Natural killer cell (primary cell): ENCODE measurements around the gene SLC44A5. TPM values are rescaled to one million over a fixed set of nuclear protein-coding genes. Genes with fewer than 3 reads are reported as not detected.

Experiments used
- ATAC-seq, 3 donors: fragments of 150-1000 bp in 2 of 3; fragments of 200-7000 bp in 1 of 3; cut with Tn5 transposase; 1 replicate in 1 of 3; 2 replicates in 2 of 3; pipeline ENCODE4 v1.10.0; 2021; ENCODE audit warnings: mild to moderate bottlenecking in 2 of 3, moderate library complexity in 2 of 3
- DNase-seq, 2 donors: peaks; one replicate each; pipeline versions ENCODE4 v3.0.0 to v3.0.0-alpha.2; 2013 to 2021; ENCODE audit warnings: mixed read lengths in 1 of 2
- H3K27ac ChIP-seq: one replicate; pipeline ENCODE4 v1.5.1; 2013; ENCODE audit warnings: mild to moderate bottlenecking, low read length
- H3K27me3 ChIP-seq: one replicate; pipeline ENCODE4 v1.6.1; 2013; ENCODE audit warnings: low read length; ENCODE audit not compliant: control insufficient read depth, insufficient read depth
- H3K36me3 ChIP-seq: one replicate; pipeline ENCODE4 v1.6.1; 2013; ENCODE audit warnings: low read length; ENCODE audit not compliant: control insufficient read depth, insufficient read depth
- H3K4me1 ChIP-seq: one replicate; pipeline ENCODE4 v1.6.1; 2013; ENCODE audit warnings: low read length; ENCODE audit not compliant: control insufficient read depth, insufficient read depth
- H3K4me3 ChIP-seq: one replicate; pipeline ENCODE4 v1.5.1; 2013; ENCODE audit warnings: low read length
- H3K9me3 ChIP-seq: one replicate; pipeline ENCODE4 v1.6.1; 2013; ENCODE audit warnings: low read length; ENCODE audit not compliant: control insufficient read depth, insufficient read depth
- H3K27ac Mint-ChIP-seq, 2 donors: one replicate each; pipeline ENCODE4 v1.8.0; 2022; ENCODE audit warnings: mild to moderate bottlenecking in 2 of 2, mixed read lengths in 2 of 2, moderate library complexity in 1 of 2
- H3K27me3 Mint-ChIP-seq, 2 donors: one replicate each; pipeline ENCODE4 v1.8.0; 2022; ENCODE audit warnings: low read depth in 2 of 2, mixed read lengths in 2 of 2
- H3K36me3 Mint-ChIP-seq: one replicate; pipeline ENCODE4 v1.8.0; 2022; ENCODE audit warnings: mixed read lengths
- H3K4me1 Mint-ChIP-seq, 2 donors: one replicate each; pipeline ENCODE4 v1.8.0; 2022; ENCODE audit warnings: mixed read lengths in 2 of 2
- H3K4me3 Mint-ChIP-seq: one replicate; pipeline ENCODE4 v1.8.0; 2022; ENCODE audit warnings: mild to moderate bottlenecking, moderate library complexity, mixed read lengths
- H3K9me3 Mint-ChIP-seq, 2 donors: one replicate each; pipeline ENCODE4 v1.8.0; 2022; ENCODE audit warnings: mixed read lengths in 2 of 2
- WGBS: methylation state at CpG from one replicate; pipeline ENCODE4 v1.1.7; 2013; ENCODE audit warnings: missing lambda C conversion rate; ENCODE audit not compliant: insufficient coverage; 5-methylcytosine and 5-hydroxymethylcytosine counted together
- intact Hi-C: fragments of 100-400 bp; cut with micrococcal nuclease; formaldehyde crosslinking; loops from one replicate; pipeline ENCODE4 v1.14.2; 2022
- total RNA-seq, 4 donors: library from RNA; stranded (reverse); fragments of 120-200 nt in 1 of 4; gene quantifications; one replicate each; pipeline versions ENCODE4 v1.2.3 to v1.2.4, GENCODE V29; 2013 to 2022
- TF ChIP-seq, protein P1 (sequence below): fragments of 200-600 bp; IDR thresholded peaks from one replicate; pipeline ENCODE4 v1.8.0; 2022; ENCODE audit warnings: antibody characterized with exemption

Gene SLC44A5
- total RNA-seq, 3 donors from 2014 or later (not counting 1 experiment from before 2014, with no cell fraction given): 0.15 to 1.2 TPM; not detected in 1

DNA sequence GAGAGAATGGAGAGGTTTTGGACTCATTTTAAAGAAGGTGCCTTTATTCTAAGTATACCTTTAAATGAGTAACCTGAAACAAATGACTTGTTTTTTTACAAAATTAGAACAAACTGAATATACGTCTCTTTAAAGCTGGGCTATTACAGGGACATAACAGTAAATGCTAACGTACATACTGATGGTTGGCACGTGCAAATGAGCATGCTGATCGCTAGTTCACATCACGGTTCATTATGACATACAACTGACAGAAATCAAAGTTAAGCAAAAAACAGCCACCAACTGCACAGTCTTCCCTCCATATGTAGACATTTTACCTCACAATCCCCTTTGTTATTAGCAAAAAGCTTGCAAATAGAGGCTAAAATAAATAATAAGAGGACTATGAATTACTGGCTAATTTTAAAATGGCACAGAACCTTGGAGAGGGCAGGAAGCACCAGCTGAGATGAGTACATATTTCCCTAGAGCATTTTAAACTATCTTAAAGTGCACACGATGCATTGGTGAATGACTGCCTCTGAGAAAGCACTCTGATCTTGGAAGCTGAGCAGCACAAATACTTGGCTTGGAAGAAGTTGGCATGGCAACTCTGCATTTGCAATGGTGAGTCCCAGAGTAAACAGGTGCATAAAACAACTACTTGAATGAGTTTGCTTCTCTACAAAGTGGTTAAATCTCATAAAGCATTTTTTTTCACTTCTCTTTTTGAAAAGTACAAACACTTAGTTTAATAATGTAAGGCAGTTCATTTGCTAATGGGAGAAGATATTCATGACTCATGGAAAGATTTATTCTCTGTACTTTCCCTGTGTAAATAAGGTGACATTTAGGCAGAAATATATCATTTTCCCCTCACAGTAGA is 272.1 kb downstream of the SLC44A5 start:
- no peak overlapping the region for H3K4me3 Mint-ChIP-seq
- intact Hi-C loops: no loop called here
- no peaks in the 10 kb centered on the region for H3K36me3 Mint-ChIP-seq
- H3K4me1 Mint-ChIP-seq: no peaks in the 10 kb centered on the region
- H3K9me3 ChIP-seq: no peaks in the 10 kb centered on the region
- TF ChIP-seq, protein P1, sequence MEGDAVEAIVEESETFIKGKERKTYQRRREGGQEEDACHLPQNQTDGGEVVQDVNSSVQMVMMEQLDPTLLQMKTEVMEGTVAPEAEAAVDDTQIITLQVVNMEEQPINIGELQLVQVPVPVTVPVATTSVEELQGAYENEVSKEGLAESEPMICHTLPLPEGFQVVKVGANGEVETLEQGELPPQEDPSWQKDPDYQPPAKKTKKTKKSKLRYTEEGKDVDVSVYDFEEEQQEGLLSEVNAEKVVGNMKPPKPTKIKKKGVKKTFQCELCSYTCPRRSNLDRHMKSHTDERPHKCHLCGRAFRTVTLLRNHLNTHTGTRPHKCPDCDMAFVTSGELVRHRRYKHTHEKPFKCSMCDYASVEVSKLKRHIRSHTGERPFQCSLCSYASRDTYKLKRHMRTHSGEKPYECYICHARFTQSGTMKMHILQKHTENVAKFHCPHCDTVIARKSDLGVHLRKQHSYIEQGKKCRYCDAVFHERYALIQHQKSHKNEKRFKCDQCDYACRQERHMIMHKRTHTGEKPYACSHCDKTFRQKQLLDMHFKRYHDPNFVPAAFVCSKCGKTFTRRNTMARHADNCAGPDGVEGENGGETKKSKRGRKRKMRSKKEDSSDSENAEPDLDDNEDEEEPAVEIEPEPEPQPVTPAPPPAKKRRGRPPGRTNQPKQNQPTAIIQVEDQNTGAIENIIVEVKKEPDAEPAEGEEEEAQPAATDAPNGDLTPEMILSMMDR: no peak
- H3K27ac ChIP-seq: no peak overlapping the region
- 79% methylated on average over 6 of the region's 6 CpGs for WGBS
- H3K36me3 ChIP-seq: no peaks in the 10 kb centered on the region
- H3K27me3 ChIP-seq: no peaks in the 10 kb centered on the region
- H3K4me1 ChIP-seq: no peaks in the 10 kb centered on the region
- H3K27ac Mint-ChIP-seq: no peak overlapping the region
- H3K4me3 ChIP-seq: no peak overlapping the region
- ATAC-seq (no peak), DNase-seq (no peak)
- no peaks in the 10 kb centered on the region for H3K27me3 Mint-ChIP-seq
- peaks cover 10 to 11% of the 10 kb centered on the region in 2 donors for H3K9me3 Mint-ChIP-seq

- H3K4me1 ChIP-seq: no peaks in the 10 kb centered on the region
- TF ChIP-seq, protein P1: no peak
- no peaks in the 10 kb centered on the region for H3K27me3 ChIP-seq
- no peaks in the 10 kb centered on the region for H3K27me3 Mint-ChIP-seq
- no peaks in the 10 kb centered on the region for H3K36me3 ChIP-seq
- H3K4me1 Mint-ChIP-seq: no peaks in the 10 kb centered on the region
- intact Hi-C loops: no loop called here
- peaks cover 8 to 9% of the 10 kb centered on the region in 2 donors for H3K9me3 Mint-ChIP-seq
- H3K4me3 ChIP-seq: no peak overlapping the region
- WGBS: 61% methylated on average over 4 of the region's 4 CpGs
- no peak overlapping the region for H3K4me3 Mint-ChIP-seq
- no peaks in the 10 kb centered on the region for H3K36me3 Mint-ChIP-seq
- H3K27ac Mint-ChIP-seq: no peak overlapping the region
- ATAC-seq (no peak), DNase-seq (no peak)
- no peak overlapping the region for H3K27ac ChIP-seq
- no peaks in the 10 kb centered on the region for H3K9me3 ChIP-seq
Measured at GRCh38 chr1:75334876-75335389, 276.0 kb downstream of the SLC44A5 start.

DNA sequence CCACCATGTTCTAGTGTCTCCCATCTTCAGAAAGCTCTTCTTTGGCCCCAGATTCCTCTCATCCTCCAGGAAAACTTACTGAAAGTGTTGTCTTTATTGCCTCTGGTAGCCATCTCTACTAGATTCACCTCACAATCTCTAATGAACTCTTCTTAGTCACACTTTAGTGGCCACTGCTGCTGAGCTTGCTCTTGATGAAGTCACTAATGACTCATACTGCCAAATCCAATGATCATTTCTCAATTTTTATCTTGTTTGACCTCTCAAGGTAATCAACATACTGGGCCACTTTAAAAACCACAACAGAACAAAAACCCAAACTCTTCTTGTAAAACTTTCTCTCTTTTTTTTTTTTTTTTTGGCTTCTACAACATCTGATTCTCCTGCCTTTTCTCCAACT is 280.3 kb downstream of the SLC44A5 start:
- Mint-ChIP-seq H3K4me3 (no peak overlapping the region), H3K36me3 (no peaks in the 10 kb centered on the region), H3K27me3 (no peaks in the 10 kb centered on the region), H3K4me1 (no peaks in the 10 kb centered on the region), H3K27ac (no peak overlapping the region), H3K9me3 (peaks cover 4 to 6% of the 10 kb centered on the region in 2 donors)
- no peaks in the 10 kb centered on the region for H3K9me3 ChIP-seq
- no peak overlapping the region for H3K27ac ChIP-seq
- no peaks in the 10 kb centered on the region for H3K27me3 ChIP-seq
- no peak for DNase-seq
- H3K4me3 ChIP-seq: no peak overlapping the region
- H3K4me1 ChIP-seq: no peaks in the 10 kb centered on the region
- TF ChIP-seq, protein P1: no peak
- intact Hi-C loops: no loop called here
- H3K36me3 ChIP-seq: no peaks in the 10 kb centered on the region
- no peak for ATAC-seq
